Right kidney (tissue), 1 donor: Measurements from ENCODE around the gene MORN1.
"Not testable (repeated sequence)": the region's sequence is repeated elsewhere in the genome, so short reads cannot be mapped to it uniquely, and the experiment has no call there.

Experiments used
- DNase-seq: peaks from one replicate; pipeline ENCODE4 v3.0.0-alpha.2; 2016

The MORN1 gene

DNA sequence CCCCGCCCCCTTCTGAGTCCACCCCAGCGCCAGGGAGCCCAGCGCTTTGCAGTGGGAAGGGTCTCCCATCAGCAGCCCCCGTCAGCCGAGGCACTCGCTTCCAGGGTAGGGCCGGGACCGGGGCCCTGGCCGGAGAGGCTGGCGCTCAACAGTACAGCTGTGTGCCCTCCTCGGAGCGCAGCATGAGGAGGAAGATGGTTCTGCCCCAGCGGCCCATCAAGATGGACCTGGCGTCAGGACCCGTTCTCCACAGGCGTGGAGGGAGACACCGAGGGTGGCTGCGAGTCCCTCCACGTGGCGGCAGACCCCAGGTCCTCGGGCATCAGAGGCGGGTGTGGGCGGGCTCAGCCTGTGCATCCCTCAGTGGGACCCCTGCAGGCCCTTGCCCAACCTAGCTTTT lies 54.3 kb downstream of the MORN1 start:
- no peak for DNase-seq

GRCh38 chr1:2336499-2336898 lies 54.9 kb downstream of the MORN1 start:
- no peak for DNase-seq

GRCh38 chr1:2335721-2336455 lies 55.5 kb downstream of the MORN1 start:
- no peak for DNase-seq

DNA sequence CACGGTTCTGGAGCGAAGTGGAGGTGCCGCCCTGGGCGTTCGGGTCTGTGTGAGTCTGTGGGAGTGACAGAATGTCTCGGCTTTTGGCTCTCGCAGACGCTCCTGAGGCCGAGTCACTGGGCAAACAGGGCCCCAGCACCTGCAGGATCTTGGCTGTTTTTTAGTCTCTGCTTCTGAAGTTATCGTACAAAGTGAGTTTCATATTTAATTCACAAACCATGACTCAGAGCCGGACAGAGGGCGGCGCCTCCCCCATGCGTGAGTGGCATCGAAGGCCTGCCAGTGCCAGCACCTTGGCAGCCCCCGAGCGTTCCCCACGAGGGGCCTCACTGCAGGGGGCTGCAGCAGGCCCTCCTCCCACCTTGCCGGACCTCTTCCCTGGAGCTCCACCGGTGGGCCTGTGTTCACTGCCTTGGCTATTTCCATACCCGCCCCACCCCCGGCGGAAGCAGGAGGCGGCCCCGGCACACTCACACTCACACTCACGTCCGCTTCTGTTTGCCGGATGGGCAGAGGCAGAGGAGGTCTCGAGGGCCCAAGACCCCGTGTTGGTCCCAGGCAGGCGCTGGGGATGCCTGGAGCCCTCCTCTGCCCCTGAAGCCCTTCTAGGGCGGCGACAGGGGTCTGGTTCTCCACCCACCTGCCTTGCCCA lies 56.3 kb downstream of the MORN1 start:
- DNase-seq = no peak

GRCh38 chr1:2334366-2334765 lies 57.0 kb downstream of the MORN1 start:
- DNase-seq = no peak

GRCh38 chr1:2331580-2331979 lies 59.8 kb downstream of the MORN1 start:
- DNase-seq = not testable (repeated sequence)

GRCh38 chr1:2331200-2331544 lies 60.2 kb downstream of the MORN1 start:
- DNase-seq = no peak

GRCh38 chr1:2330519-2331199 lies 60.7 kb downstream of the MORN1 start:
- DNase-seq = no peak

- DNase-seq = no peak
These were observed 61.3 kb downstream of the MORN1 start for GRCh38 chr1:2330035-2330434.

DNA sequence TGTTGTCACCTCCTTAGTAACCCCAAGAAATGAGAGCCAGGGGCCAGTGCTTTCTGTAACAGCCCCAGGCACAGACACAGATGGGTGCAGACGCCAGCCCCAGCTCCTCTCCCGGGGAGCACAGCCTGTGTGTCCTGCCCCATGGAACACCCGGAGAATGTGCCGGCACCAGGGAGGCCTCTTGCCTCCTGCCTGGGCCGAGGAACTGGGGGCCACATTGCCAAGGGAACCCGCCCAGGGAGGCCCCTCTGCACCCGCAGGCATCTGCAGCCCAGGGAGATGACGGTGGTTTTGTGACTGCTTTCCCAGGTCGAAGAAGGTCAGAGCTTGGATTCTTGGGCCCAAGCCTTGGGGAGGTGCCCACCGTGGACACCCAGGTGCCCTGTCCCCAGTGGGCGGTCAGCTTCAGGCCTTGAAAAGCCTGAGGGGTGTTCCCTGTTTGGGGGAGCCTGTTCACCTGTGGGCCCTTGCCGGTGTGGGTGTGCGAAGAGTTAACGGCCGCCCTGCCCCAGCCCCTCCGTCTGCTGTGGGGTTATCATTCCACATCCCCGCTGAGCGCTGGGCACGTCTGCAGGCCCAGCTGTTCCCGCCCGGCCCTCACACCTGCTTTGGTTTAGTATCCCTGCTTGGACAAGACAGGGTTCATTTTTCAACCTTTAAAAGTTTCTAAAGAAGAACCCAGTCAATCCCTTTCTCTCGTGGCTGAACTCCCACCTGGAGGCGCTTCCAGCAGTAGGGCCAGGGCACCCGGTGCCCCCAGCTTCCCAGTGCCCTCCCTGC lies 62.5 kb downstream of the MORN1 start:
- no peak for DNase-seq

DNA sequence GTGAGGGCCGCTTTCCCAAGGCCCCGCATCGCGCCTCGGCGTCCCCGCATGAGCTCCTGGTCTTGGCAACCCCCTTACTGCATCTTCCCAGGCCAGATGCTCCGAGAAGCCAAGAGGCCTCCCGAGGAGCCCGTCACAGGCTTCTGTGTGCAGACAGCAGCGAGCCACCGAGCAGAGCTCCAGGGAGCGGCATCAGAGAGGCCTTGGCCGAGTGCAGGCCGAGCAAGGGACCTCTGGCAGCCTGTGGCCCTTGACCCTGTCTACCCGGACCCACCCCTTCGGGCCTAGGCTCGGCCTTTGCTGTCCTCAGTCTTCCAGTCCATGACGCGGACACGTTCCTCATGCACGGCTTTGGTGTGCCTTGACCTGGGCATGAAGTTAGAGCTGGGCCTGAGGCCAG lies 63.5 kb downstream of the MORN1 start:
- DNase-seq = no peak

DNA sequence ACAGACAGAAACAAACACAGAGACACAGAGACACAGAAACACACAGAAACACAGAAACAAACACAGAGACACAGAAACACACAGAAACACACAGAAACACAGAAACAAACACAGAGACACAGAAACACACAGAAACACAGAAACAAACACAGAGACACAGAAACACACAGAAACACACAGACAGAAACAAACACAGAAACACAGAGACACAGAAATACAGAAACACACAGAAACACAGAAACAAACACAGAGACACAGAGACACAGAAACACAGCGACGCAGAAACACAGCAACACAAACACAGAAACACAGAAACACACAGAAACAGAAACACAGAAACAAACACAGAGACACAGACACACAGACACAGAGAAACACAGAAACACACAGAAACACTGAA lies 64.2 kb downstream of the MORN1 start:
- not testable (repeated sequence) for DNase-seq

DNA sequence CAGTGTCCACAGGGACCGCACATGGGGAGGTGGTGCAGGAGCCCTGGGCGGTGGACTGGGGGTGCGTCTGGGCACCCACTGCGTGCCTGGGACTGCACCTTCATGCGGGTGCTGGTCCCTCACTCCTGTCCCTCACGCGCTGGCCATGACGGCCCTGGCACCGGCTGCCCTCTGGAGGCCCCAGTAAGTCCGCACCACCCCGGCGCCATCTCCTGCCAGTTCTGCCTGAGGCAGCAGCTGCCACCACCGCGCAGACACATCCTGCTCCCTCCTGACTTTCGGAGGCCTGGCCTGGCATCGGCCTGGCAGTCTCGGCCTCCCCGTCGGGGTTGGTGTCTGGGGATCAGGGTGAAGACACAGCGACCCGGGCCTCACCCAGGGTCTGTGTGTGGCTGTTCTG lies 64.8 kb downstream of the MORN1 start:
- DNase-seq = no peak

GRCh38 chr1:2324553-2325366 lies 66.6 kb downstream of the MORN1 start:
- no peak for DNase-seq

- DNase-seq = no peak
These were observed 67.8 kb downstream of the MORN1 start for GRCh38 chr1:2323451-2323974.

- no peak for DNase-seq
These were observed 68.7 kb downstream of the MORN1 start for GRCh38 chr1:2322581-2323211.

DNA sequence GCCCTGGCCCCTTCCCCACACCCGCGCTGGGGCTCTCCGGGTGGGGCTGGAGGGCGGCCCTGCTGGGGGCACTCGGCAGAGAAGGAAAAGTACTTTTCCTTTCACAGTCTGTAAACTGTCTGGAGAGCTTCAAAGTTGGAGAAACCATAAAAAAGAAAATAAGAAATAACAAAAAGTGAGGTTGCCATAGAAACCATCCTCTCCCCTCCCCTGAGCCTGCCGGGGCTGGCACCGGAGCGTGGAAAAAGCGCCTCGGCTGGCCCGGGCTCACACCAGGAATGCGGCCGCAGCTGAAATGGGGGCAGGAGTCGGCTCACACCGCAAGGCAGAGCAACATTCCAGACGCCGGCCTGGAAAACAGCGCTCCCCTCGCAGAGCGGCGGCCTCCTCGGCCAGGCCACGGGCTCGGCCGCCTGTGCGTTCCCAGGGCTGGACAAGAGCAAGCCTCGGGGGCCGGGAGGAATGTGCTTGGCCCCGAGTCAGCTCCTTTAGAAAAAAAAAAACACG lies 69.2 kb downstream of the MORN1 start:
- peak; percentile 90 for DNase-seq

DNA sequence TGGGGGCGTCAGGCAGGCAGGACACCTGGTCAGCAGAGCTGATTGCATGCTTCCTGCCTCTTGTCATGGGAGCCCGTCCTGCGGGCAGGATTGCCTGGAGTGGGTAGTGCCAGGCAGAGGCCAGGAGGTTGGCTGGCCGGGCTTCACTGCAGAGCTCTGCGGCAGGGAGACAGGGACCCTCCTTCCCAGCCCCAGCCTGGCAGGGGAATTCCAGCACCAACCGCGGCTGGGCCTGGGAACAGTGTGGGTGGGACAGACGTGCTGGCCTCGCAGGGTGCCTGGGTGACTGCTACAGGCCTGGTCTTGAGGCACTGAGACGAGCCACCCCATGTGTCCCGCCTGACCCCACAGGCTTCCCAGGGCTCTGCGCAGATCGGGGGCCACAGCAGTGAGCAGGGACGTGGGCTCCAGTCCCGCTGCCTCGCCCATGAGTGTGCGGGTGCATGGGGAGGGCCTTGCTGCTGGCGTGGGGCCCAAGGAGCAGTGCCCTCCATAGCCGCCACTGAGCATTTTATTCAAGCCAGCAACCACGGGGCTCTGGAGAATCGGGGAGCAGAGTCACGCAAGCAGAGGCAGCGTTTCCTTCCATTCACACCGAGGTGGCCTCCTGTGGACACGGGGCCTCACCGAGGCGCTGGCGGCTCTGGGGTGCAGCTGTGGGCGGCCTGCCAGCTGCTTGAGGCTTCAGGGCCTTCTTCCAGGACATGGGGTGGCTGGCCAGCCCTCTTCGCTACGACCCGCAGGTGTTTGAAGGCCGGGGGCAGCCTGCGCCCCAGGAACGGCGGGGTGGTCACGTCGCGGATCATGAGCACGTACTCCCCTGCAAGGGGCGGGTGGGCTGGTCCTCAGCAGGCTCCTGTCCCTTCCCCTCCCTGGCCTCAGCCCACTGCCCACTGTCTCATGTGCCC lies 70.3 kb downstream of the MORN1 start:
- no peak for DNase-seq

DNA sequence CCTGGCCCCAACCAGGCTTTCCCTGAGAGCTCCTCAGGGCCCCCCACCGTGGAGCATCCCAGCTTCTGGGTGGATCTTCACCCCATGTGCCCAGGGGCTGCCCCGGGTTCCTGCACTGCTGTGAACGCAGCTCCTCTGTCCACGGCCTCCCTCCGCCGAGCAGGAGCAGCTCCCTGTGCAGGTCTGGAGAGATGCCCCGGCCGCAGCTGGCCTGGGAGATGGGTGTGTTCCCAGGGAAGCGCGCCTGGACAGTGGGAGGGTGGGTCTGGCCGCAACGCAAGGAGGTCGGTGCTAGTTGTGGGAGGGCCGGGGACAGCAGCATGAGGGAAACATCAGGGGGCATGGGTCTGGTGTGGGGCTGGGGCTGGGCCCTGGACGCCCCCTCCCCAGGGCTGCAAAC lies 71.3 kb downstream of the MORN1 start:
- no peak for DNase-seq

DNA sequence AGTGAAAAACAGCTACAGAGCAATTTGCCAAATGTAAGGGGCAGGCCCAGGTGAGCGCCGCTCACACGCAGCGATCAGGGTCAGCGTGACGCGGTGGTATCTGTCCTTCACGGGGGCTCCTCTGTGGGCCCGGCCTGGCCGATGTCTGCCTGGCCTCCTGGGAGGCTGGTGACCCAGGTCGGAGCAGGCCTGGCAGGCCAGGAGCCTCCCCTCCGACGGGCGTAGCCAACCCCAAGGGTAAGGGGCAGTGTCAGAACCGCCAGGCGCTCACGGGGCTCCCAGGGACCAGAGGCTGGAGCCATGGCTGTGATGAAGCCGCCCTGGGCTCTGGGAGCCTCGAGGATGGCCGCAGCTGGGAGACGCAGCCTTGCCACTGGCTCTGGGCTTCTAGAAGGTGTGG lies 72.1 kb downstream of the MORN1 start:
- DNase-seq = no peak
